ENCODE measurements around the gene SRRM4. TPM values are rescaled to one million over a fixed set of nuclear protein-coding genes. Genes with fewer than 3 reads are reported as not detected.

The SRRM4 gene
- total and polyA plus RNA-seq, 2 experiments from 2014 or later = 0.53 to 0.63 TPM

DNA sequence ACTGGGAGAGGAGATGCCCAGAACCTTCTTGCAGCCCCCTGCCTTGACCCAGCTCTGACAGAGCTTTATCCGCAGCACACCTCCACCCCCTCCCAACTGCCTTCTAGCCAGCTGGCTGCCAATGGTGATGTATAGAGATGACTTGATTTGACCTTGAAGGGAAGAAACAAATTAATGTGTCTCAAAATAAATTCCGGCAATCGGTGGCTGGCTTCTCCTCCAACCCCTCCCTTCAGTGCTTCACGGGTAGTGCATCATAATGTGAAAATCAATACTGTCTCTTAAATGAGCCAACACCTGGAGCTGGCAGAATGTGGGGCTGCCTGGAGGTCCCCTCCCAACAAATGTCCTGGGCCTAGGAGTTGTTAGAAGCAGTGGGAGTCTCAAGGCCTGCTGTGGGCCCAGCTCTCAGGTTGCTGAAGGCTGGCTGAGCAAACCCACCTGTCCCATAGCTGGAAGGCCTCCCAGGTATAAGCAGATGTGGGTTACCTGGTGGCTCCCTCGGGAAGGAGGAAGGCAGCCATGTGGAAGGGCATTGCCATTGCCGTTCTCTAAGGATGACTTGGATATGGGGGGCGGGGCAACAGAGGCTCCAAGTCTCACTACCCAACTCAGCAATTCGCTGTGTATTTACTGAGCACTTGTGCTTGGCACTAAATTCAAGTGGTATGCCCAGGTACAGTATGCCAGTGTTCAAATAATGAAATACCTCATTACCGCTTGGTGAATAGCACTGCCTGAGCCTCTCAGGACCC lies 220.6 kb downstream of the SRRM4 start:
- no peaks in the 10 kb centered on the region for H3K27me3 ChIP-seq (ENCODE audit: insufficient read depth)
- H3K9me3 Mint-ChIP-seq = no peaks in the 10 kb centered on the region; the same call in 2 of the 3 replicates
- peaks cover 50% of the 10 kb centered on the region for H3K4me1 Mint-ChIP-seq
- H3K27me3 Mint-ChIP-seq (ENCODE audit: insufficient read depth, low read depth, poor library complexity) = peaks cover 7% of the 10 kb centered on the region
- H3K9me2 ChIP-seq (ENCODE audit: insufficient read depth) = peaks cover 9% of the 10 kb centered on the region; the same call in 1 of the 2 replicates
- H3K79me2 ChIP-seq (replicated peaks; ENCODE audit: insufficient read depth) = no peaks in the 10 kb centered on the region
- peak overlapping the region; percentile 86; the same call in 1 of the 2 replicates for H3K27ac Mint-ChIP-seq
- no peaks in the 10 kb centered on the region for H3K36me3 Mint-ChIP-seq (ENCODE audit: low read depth)
- H3K4me1 ChIP-seq (ENCODE audit: insufficient read depth) = peaks cover 30% of the 10 kb centered on the region
- peak overlapping the region; percentile 16; the same call in 1 of the 2 replicates for H2AFZ ChIP-seq
- H4K20me1 ChIP-seq (replicated peaks; ENCODE audit: insufficient read depth) = no peaks in the 10 kb centered on the region
- H3K4me2 ChIP-seq = peak overlapping the region; percentile 68
- H3K4me3 ChIP-seq = peak overlapping the region; percentile 27; the same call in 1 of the 2 replicates
- 0 out of 2 replicates have a peak, but pooled peaks cover 10% of the 10 kb centered on the region for H3F3A ChIP-seq (replicated peaks; ENCODE audit: low read depth)
- DNase-seq (ENCODE audit: low spot score) (peak; percentile 49), ATAC-seq (peak; percentile 62)
- TF ChIP-seq, protein P1, sequence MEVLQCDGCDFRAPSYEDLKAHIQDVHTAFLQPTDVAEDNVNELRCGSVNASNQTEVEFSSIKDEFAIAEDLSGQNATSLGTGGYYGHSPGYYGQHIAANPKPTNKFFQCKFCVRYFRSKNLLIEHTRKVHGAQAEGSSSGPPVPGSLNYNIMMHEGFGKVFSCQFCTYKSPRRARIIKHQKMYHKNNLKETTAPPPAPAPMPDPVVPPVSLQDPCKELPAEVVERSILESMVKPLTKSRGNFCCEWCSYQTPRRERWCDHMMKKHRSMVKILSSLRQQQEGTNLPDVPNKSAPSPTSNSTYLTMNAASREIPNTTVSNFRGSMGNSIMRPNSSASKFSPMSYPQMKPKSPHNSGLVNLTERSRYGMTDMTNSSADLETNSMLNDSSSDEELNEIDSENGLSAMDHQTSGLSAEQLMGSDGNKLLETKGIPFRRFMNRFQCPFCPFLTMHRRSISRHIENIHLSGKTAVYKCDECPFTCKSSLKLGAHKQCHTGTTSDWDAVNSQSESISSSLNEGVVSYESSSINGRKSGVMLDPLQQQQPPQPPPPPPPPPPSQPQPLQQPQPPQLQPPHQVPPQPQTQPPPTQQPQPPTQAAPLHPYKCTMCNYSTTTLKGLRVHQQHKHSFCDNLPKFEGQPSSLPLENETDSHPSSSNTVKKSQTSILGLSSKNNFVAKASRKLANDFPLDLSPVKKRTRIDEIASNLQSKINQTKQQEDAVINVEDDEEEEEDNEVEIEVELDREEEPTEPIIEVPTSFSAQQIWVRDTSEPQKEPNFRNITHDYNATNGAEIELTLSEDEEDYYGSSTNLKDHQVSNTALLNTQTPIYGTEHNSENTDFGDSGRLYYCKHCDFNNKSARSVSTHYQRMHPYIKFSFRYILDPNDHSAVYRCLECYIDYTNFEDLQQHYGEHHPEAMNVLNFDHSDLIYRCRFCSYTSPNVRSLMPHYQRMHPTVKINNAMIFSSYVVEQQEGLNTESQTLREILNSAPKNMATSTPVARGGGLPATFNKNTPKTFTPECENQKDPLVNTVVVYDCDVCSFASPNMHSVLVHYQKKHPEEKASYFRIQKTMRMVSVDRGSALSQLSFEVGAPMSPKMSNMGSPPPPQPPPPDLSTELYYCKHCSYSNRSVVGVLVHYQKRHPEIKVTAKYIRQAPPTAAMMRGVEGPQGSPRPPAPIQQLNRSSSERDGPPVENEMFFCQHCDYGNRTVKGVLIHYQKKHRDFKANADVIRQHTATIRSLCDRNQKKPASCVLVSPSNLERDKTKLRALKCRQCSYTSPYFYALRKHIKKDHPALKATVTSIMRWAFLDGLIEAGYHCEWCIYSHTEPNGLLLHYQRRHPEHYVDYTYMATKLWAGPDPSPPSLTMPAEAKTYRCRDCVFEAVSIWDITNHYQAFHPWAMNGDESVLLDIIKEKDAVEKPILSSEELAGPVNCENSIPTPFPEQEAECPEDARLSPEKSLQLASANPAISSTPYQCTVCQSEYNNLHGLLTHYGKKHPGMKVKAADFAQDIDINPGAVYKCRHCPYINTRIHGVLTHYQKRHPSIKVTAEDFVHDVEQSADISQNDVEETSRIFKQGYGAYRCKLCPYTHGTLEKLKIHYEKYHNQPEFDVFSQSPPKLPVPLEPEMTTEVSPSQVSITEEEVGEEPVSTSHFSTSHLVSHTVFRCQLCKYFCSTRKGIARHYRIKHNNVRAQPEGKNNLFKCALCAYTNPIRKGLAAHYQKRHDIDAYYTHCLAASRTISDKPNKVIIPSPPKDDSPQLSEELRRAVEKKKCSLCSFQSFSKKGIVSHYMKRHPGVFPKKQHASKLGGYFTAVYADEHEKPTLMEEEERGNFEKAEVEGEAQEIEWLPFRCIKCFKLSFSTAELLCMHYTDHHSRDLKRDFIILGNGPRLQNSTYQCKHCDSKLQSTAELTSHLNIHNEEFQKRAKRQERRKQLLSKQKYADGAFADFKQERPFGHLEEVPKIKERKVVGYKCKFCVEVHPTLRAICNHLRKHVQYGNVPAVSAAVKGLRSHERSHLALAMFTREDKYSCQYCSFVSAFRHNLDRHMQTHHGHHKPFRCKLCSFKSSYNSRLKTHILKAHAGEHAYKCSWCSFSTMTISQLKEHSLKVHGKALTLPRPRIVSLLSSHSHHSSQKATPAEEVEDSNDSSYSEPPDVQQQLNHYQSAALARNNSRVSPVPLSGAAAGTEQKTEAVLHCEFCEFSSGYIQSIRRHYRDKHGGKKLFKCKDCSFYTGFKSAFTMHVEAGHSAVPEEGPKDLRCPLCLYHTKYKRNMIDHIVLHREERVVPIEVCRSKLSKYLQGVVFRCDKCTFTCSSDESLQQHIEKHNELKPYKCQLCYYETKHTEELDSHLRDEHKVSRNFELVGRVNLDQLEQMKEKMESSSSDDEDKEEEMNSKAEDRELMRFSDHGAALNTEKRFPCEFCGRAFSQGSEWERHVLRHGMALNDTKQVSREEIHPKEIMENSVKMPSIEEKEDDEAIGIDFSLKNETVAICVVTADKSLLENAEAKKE (CRISPR knock-in tag; IDR thresholded peaks at IDR 0.05) = peak; percentile 54; the same call in 1 of the 2 replicates
- TF ChIP-seq EZH2 (IDR thresholded peaks at IDR 0.05; ENCODE audit: low read depth, unreplicated experiment) = no peak
- TF ChIP-seq POLR2AphosphoS5 (IDR thresholded peaks at IDR 0.05; ENCODE audit: low read depth) = no peak
- no peaks in the 10 kb centered on the region for H3K36me3 ChIP-seq (ENCODE audit: insufficient read depth)
- H3K27ac ChIP-seq (ENCODE audit: low read depth) = peak overlapping the region; percentile 91; the same call in 1 of the 2 replicates
- no peak overlapping the region for H3K4me3 Mint-ChIP-seq

DNA sequence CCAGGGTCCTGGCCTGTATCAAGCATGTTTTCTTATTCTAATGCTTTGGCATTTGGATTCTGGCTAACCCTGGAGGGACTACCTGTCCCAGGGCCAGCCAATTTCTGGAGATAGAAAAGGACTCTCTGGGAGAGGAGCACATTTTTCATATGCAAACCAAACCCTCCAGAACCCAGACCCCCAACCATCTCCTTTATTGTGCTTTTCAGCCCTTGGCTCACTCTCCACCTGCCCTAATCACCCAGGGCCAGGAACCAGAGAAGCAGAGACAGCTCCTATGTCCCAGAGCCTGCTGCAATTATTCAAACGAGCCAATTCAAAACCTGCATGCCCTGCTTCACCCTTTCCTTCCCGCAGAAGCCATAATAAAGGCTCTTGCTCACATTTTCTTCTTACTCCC lies 221.2 kb downstream of the SRRM4 start:
- Mint-ChIP-seq H3K4me3 (no peak overlapping the region), H3K4me1 (peaks cover 55% of the 10 kb centered on the region), H3K9me3 (no peaks in the 10 kb centered on the region; the same call in 2 of the 3 replicates), H3K27me3 (ENCODE audit: insufficient read depth, low read depth, poor library complexity) (peaks cover 6% of the 10 kb centered on the region), H3K36me3 (ENCODE audit: low read depth) (no peaks in the 10 kb centered on the region), H3K27ac (peak overlapping the region; percentile 86)
- H3K27me3 ChIP-seq (ENCODE audit: insufficient read depth) = no peaks in the 10 kb centered on the region
- DNase-seq (ENCODE audit: low spot score) (no peak), ATAC-seq (peak; percentile 84)
- H3F3A ChIP-seq (replicated peaks; ENCODE audit: low read depth) = 0 out of 2 replicates have a peak, but pooled peaks cover 10% of the 10 kb centered on the region
- H3K79me2 ChIP-seq (replicated peaks; ENCODE audit: insufficient read depth) = no peaks in the 10 kb centered on the region
- H2AFZ ChIP-seq = peak overlapping the region; percentile 16; the same call in 1 of the 2 replicates
- peaks cover 9% of the 10 kb centered on the region; the same call in 1 of the 2 replicates for H3K9me2 ChIP-seq (ENCODE audit: insufficient read depth)
- H3K4me3 ChIP-seq = peak overlapping the region; percentile 27; the same call in 1 of the 2 replicates
- H3K36me3 ChIP-seq (ENCODE audit: insufficient read depth) = no peaks in the 10 kb centered on the region
- H3K4me2 ChIP-seq = peak overlapping the region; percentile 68
- peaks cover 30% of the 10 kb centered on the region for H3K4me1 ChIP-seq (ENCODE audit: insufficient read depth)
- H3K27ac ChIP-seq (ENCODE audit: low read depth) = peak overlapping the region; percentile 91
- H4K20me1 ChIP-seq (replicated peaks; ENCODE audit: insufficient read depth) = no peaks in the 10 kb centered on the region
- TF ChIP-seq, protein P2, sequence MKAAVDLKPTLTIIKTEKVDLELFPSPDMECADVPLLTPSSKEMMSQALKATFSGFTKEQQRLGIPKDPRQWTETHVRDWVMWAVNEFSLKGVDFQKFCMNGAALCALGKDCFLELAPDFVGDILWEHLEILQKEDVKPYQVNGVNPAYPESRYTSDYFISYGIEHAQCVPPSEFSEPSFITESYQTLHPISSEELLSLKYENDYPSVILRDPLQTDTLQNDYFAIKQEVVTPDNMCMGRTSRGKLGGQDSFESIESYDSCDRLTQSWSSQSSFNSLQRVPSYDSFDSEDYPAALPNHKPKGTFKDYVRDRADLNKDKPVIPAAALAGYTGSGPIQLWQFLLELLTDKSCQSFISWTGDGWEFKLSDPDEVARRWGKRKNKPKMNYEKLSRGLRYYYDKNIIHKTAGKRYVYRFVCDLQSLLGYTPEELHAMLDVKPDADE (IDR thresholded peaks at IDR 0.05) = no peak
